Kidney (tissue), 14 donors: Measurements from ENCODE around the gene MBOAT1. TPM values are rescaled to one million over a fixed set of nuclear protein-coding genes. Genes with fewer than 3 reads are reported as not detected.

Experiments
- DNase-seq, 5 donors: peaks; one replicate each; pipeline ENCODE4 v3.0.0-alpha.2; 2013 to 2020
- FAIRE-seq: peaks from 2 replicates; lab custom pipeline; 2012; peaks lifted over from hg19 to GRCh38; lab: Jason Lieb, UNC
- H3K27ac ChIP-seq, 2 donors: one replicate each; pipeline ENCODE4 v1.7.0; 2013; ENCODE audit warnings: low read depth in 2 of 2, low read length in 2 of 2, inconsistent platforms in 1 of 2
- H3K27me3 ChIP-seq: one replicate; pipeline ENCODE4 v1.7.1; 2013; ENCODE audit warnings: low read length, inconsistent platforms; ENCODE audit not compliant: control insufficient read depth, insufficient read depth
- H3K36me3 ChIP-seq, 3 donors: one replicate each; pipeline versions ENCODE4 v1.7.0 to v1.7.1; 2013; ENCODE audit warnings: low read length in 3 of 3, control low read depth in 1 of 3, inconsistent platforms in 1 of 3; ENCODE audit not compliant: insufficient read depth in 3 of 3, control insufficient read depth in 2 of 3
- H3K4me1 ChIP-seq, 3 donors: one replicate each; pipeline versions ENCODE4 v1.7.0 to v1.7.1; 2013; ENCODE audit warnings: low read length in 3 of 3, inconsistent platforms in 1 of 3, low read depth in 1 of 3; ENCODE audit not compliant: control insufficient read depth in 2 of 3, insufficient read depth in 2 of 3
- H3K4me3 ChIP-seq, 3 donors: one replicate each; pipeline versions ENCODE4 v1.7.0 to v1.8.1; 2013; ENCODE audit warnings: low read length in 3 of 3, control low read depth in 1 of 3, inconsistent platforms in 1 of 3
- H3K9ac ChIP-seq, 3 donors: one replicate each; pipeline versions ENCODE4 v1.7.0 to v1.7.1; 2013; ENCODE audit warnings: low read length in 3 of 3, control low read depth in 1 of 3, inconsistent platforms in 1 of 3
- H3K9me3 ChIP-seq, 3 donors: one replicate each; pipeline versions ENCODE4 v1.7.0 to v1.7.1; 2013; ENCODE audit warnings: low read length in 3 of 3, control low read depth in 1 of 3, inconsistent platforms in 1 of 3; ENCODE audit not compliant: control insufficient read depth in 2 of 3, insufficient read depth in 1 of 3
- CTCF ChIP-seq: IDR thresholded peaks from 3 replicates; pipeline ENCODE4 v1.5.1; 2012; ENCODE audit warnings: mild to moderate bottlenecking, moderate library complexity, borderline replicate concordance; ENCODE audit not compliant: insufficient read depth; ENCODE audit errors: extremely low read depth
- intact Hi-C: fragments of 100-400 bp; cut with DNase I; formaldehyde crosslinking; loops from one replicate; pipeline ENCODE4 v1.11.1; 2022
- polyA plus RNA-seq: library from polyadenylated mRNA; stranded (reverse); fragments of 350-450 nt; fragmentation: Illumina TruSeq; extraction: RNeasy Lipid Tissue Mini Kit (QIAGEN cat#74804); gene quantifications from one replicate; pipeline ENCODE4 v1.2.3, GENCODE V29; 2014; ENCODE audit warnings: low read depth, low replicate concordance; ENCODE audit not compliant: insufficient read depth
- total RNA-seq: library from RNA; stranded (reverse); fragmentation: NEBNext Ultra II Directional; extraction: Animal tissue kit (Norgen Biotek cat#: 25700); gene quantifications from one replicate; pipeline ENCODE4 v1.2.1, GENCODE V29; 2021
- donor health status: control.
- donor health status: control.
- donor health status: control.
- donor health status: control.
- donor health status: control.
- donor health status: DM: yes; HTN: yes; CAD: no.
- donor health status: Normal renal cell carcinoma (clear cell type).

MBOAT1 gene
- total and polyA plus RNA-seq, 2 donors from 2014 or later = 1.9 to 15.1 TPM

GRCh38 chr6:20211037-20211940, 980 bp downstream of the MBOAT1 start:
- H3K27ac ChIP-seq = peak overlapping the region; percentile 83 to 88
- peak overlapping the region; percentile 69 to 75 (median 73) for H3K4me3 ChIP-seq
- H3K9me3 ChIP-seq = no peaks in the 10 kb centered on the region
- no peaks in the 10 kb centered on the region for H3K36me3 ChIP-seq
- DNase-seq = peak in 1 of 5 donors; percentile 34
- H3K27me3 ChIP-seq = no peaks in the 10 kb centered on the region
- TF ChIP-seq CTCF = no peak
- peaks cover 0 to 12% (median 3%) of the 10 kb centered on the region in 3 donors for H3K4me1 ChIP-seq
- FAIRE-seq = no peak
- intact Hi-C loops = no loop called here
- H3K9ac ChIP-seq = peak overlapping the region; percentile 26 to 84 (median 41)

- Histone ChIP-seq H3K9ac (no peak overlapping the region), H3K4me3 (no peak overlapping the region), H3K27me3 (no peaks in the 10 kb centered on the region), H3K27ac (no peak overlapping the region), H3K9me3 (no peaks in the 10 kb centered on the region), H3K4me1 (peaks cover 0 to 16% (median 3%) of the 10 kb centered on the region in 3 donors), H3K36me3 (no peaks in the 10 kb centered on the region)
- no peak for DNase-seq
- intact Hi-C loops = no loop called here
- no peak for TF ChIP-seq CTCF
- FAIRE-seq = no peak
Observed at GRCh38 chr6:20210158-20210557, 2.1 kb downstream of the MBOAT1 start.

- no peak for FAIRE-seq
Observed at GRCh38 chr6:20208687-20209378, 3.4 kb downstream of the MBOAT1 start.

More at GRCh38 chr6:20208687-20209378, 3.4 kb downstream of the MBOAT1 start:
- no peak overlapping the region for H3K9ac ChIP-seq
- H3K9me3 ChIP-seq = no peaks in the 10 kb centered on the region
- no peaks in the 10 kb centered on the region for H3K27me3 ChIP-seq
- peaks cover 0 to 16% (median 6%) of the 10 kb centered on the region in 3 donors for H3K4me1 ChIP-seq
- H3K4me3 ChIP-seq = no peak overlapping the region
- no peak overlapping the region for H3K27ac ChIP-seq
- DNase-seq = no peak
- no peak for TF ChIP-seq CTCF
- intact Hi-C loops = no loop called here
- H3K36me3 ChIP-seq = no peaks in the 10 kb centered on the region
